Measurements from ENCODE around the gene DRC1. TPM values are rescaled to one million over a fixed set of nuclear protein-coding genes. Genes with fewer than 3 reads are reported as not detected.

DRC1 gene
- polyA plus RNA-seq, 6 donors from 2014 or later, result not detected

- peaks cover 3 to 12% (median 4%) of the 10 kb centered on the region in 3 donors for H3K27me3 Mint-ChIP-seq
- ATAC-seq (ENCODE audit: low read depth in 2 of 2) (no peak), DNase-seq (no peak)
- no peaks in the 10 kb centered on the region for H3K4me1 Mint-ChIP-seq
- no peaks in the 10 kb centered on the region for H3K36me3 Mint-ChIP-seq
- peak overlapping the region in 1 of 6 donors; percentile 69 for H3K27ac Mint-ChIP-seq
- H3K4me3 Mint-ChIP-seq, result no peak overlapping the region
- no peaks in the 10 kb centered on the region for H3K9me3 Mint-ChIP-seq
Measured at GRCh38 chr2:26492749-26493515, 91.2 kb downstream of the DRC1 start.

GRCh38 chr2:26493566-26493965 is 91.8 kb downstream of the DRC1 start:
- Mint-ChIP-seq H3K36me3 (no peaks in the 10 kb centered on the region), H3K4me1 (no peaks in the 10 kb centered on the region), H3K27me3 (peaks cover 4 to 18% (median 10%) of the 10 kb centered on the region in 3 donors), H3K27ac (peak overlapping the region in 1 of 6 donors; percentile 69), H3K9me3 (no peaks in the 10 kb centered on the region), H3K4me3 (no peak overlapping the region)
- no peak for DNase-seq
- ATAC-seq (ENCODE audit: low read depth in 2 of 2), result no peak

GRCh38 chr2:26494199-26494598 is 92.5 kb downstream of the DRC1 start:
- H3K4me3 Mint-ChIP-seq, result peak overlapping the region in 1 of 8 donors; percentile 16
- H3K9me3 Mint-ChIP-seq, result no peaks in the 10 kb centered on the region
- H3K27me3 Mint-ChIP-seq, result peaks cover 4 to 25% (median 16%) of the 10 kb centered on the region in 3 donors

GRCh38 chr2:26494891-26495290 is 93.2 kb downstream of the DRC1 start:
- peaks cover 4 to 25% (median 17%) of the 10 kb centered on the region in 3 donors for H3K27me3 Mint-ChIP-seq

More at GRCh38 chr2:26494199-26494598, 92.5 kb downstream of the DRC1 start:
- no peak for DNase-seq
- no peaks in the 10 kb centered on the region for H3K36me3 Mint-ChIP-seq
- no peaks in the 10 kb centered on the region for H3K4me1 Mint-ChIP-seq
- ATAC-seq (ENCODE audit: low read depth in 2 of 2), result no peak
- H3K27ac Mint-ChIP-seq, result no peak overlapping the region

GRCh38 chr2:26495705-26496297 is 94.1 kb downstream of the DRC1 start:
- H3K4me1 Mint-ChIP-seq, result no peaks in the 10 kb centered on the region
- DNase-seq (no peak), ATAC-seq (ENCODE audit: low read depth in 2 of 2) (no peak)
- H3K4me3 Mint-ChIP-seq, result no peak overlapping the region
- no peaks in the 10 kb centered on the region for H3K36me3 Mint-ChIP-seq
- peak overlapping the region in 1 of 6 donors; percentile 19 for H3K27ac Mint-ChIP-seq
- no peaks in the 10 kb centered on the region for H3K9me3 Mint-ChIP-seq
- H3K27me3 Mint-ChIP-seq, result peaks cover 8 to 25% (median 17%) of the 10 kb centered on the region in 3 donors

More at GRCh38 chr2:26494891-26495290, 93.2 kb downstream of the DRC1 start:
- no peak for ATAC-seq (ENCODE audit: low read depth in 2 of 2)
- Mint-ChIP-seq H3K9me3 (no peaks in the 10 kb centered on the region), H3K27ac (peak overlapping the region in 1 of 6 donors; percentile 71), H3K4me3 (no peak overlapping the region), H3K36me3 (no peaks in the 10 kb centered on the region), H3K4me1 (no peaks in the 10 kb centered on the region)
- no peak for DNase-seq

- Mint-ChIP-seq H3K36me3 (no peaks in the 10 kb centered on the region), H3K27ac (peak overlapping the region in 1 of 6 donors; percentile 30), H3K4me1 (peaks cover 7 to 17% (median 12%) of the 10 kb centered on the region in 3 donors), H3K4me3 (no peak overlapping the region), H3K9me3 (no peaks in the 10 kb centered on the region), H3K27me3 (peaks cover 31 to 49% (median 40%) of the 10 kb centered on the region in 3 donors)
- DNase-seq (no peak), ATAC-seq (ENCODE audit: low read depth in 2 of 2) (no peak)
Measured at GRCh38 chr2:26500406-26500805, 98.7 kb downstream of the DRC1 start.

- ATAC-seq (ENCODE audit: low read depth in 2 of 2), result peak; percentile 73 to 80
- DNase-seq, result peak; percentile 9
- H3K27me3 Mint-ChIP-seq, result peaks cover 27 to 33% (median 32%) of the 10 kb centered on the region in 3 donors
- H3K4me1 Mint-ChIP-seq, result peaks cover 7 to 17% (median 12%) of the 10 kb centered on the region in 3 donors
- H3K27ac Mint-ChIP-seq, result peak overlapping the region in 1 of 6 donors; percentile 14
- peak overlapping the region in 6 of 8 donors; percentile 17 to 66 (median 63) for H3K4me3 Mint-ChIP-seq
- no peaks in the 10 kb centered on the region for H3K9me3 Mint-ChIP-seq
- no peaks in the 10 kb centered on the region for H3K36me3 Mint-ChIP-seq
Measured at GRCh38 chr2:26503231-26503880, 101.6 kb downstream of the DRC1 start.

GRCh38 chr2:26504002-26504401 is 102.3 kb downstream of the DRC1 start:
- peak overlapping the region in 1 of 6 donors; percentile 86 for H3K27ac Mint-ChIP-seq
- DNase-seq, result no peak
- peak overlapping the region in 6 of 8 donors; percentile 13 to 66 (median 44) for H3K4me3 Mint-ChIP-seq

GRCh38 chr2:26506279-26506678 is 104.6 kb downstream of the DRC1 start:
- DNase-seq, result no peak
- Mint-ChIP-seq H3K36me3 (no peaks in the 10 kb centered on the region), H3K27ac (no peak overlapping the region), H3K4me3 (no peak overlapping the region), H3K27me3 (peaks cover 21 to 31% (median 29%) of the 10 kb centered on the region in 3 donors), H3K4me1 (peaks cover 7 to 17% (median 12%) of the 10 kb centered on the region in 3 donors), H3K9me3 (no peaks in the 10 kb centered on the region)
- ATAC-seq (ENCODE audit: low read depth in 2 of 2), result no peak

More at GRCh38 chr2:26504002-26504401, 102.3 kb downstream of the DRC1 start:
- no peak for ATAC-seq (ENCODE audit: low read depth in 2 of 2)
- Mint-ChIP-seq H3K4me1 (peaks cover 7 to 17% (median 12%) of the 10 kb centered on the region in 3 donors), H3K27me3 (peaks cover 25 to 27% (median 27%) of the 10 kb centered on the region in 3 donors), H3K9me3 (no peaks in the 10 kb centered on the region), H3K36me3 (no peaks in the 10 kb centered on the region)

Other genes with a start within 250 kb of the DRC1 start
- gene GAREM2, start 228.8 kb upstream of the DRC1 start, polyA plus RNA-seq (ENCODE audit: low read depth in 6 of 6), result 1 to 10 TPM in 2 of 6 donors, under 1 TPM in 2, not detected in 2; 0.29 to 2.1 (median 0.79) TPM
- 100 to 1,000 TPM in 4 of 6 donors, 10 to 100 TPM in 2; 77.4 to 118 (median 102) TPM for gene HADHA, start 157.3 kb upstream of the DRC1 start, polyA plus RNA-seq (ENCODE audit: low read depth in 6 of 6)
- gene HADHB, start 157.0 kb upstream of the DRC1 start, polyA plus RNA-seq (ENCODE audit: low read depth in 6 of 6), result 100 to 1,000 TPM in 5 of 6 donors, 10 to 100 TPM in 1; 97.7 to 133 (median 110) TPM
- 1 to 10 TPM; 1.2 to 8.0 (median 5.0) TPM for gene SELENOI, start 55.8 kb upstream of the DRC1 start, polyA plus RNA-seq (ENCODE audit: low read depth in 6 of 6)
- gene ADGRF3, start 55.1 kb upstream of the DRC1 start, polyA plus RNA-seq (ENCODE audit: low read depth in 6 of 6), result 1 to 10 TPM in 1 of 6 donors, under 1 TPM in 5; 0.09 to 1.4 (median 0.18) TPM
- gene OTOF, start 76.2 kb downstream of the DRC1 start, polyA plus RNA-seq (ENCODE audit: low read depth in 6 of 6), result not detected
- not detected for gene CIB4, start 239.4 kb downstream of the DRC1 start, polyA plus RNA-seq (ENCODE audit: low read depth in 6 of 6)